ENCODE measurements around the gene DGKB. TPM values are rescaled to one million over a fixed set of nuclear protein-coding genes. Genes with fewer than 3 reads are reported as not detected.

The DGKB gene
- total RNA-seq, 1 donor from 2014 or later = not detected

GRCh38 chr7:14125998-14126397 lies 776.6 kb downstream of the DGKB start:
- no peaks in the 10 kb centered on the region for H3K9me3 ChIP-seq
- no peak overlapping the region for H3K27ac ChIP-seq
- ATAC-seq (no peak), DNase-seq (no peak)
- no peaks in the 10 kb centered on the region for H3K27me3 ChIP-seq
- H3K36me3 ChIP-seq = no peaks in the 10 kb centered on the region
- intact Hi-C loops (cut with DNase I) = no loop called here
- TF ChIP-seq CTCF (IDR thresholded peaks at IDR 0.05) = no peak
- H3K4me1 ChIP-seq = no peaks in the 10 kb centered on the region
- H3K4me3 ChIP-seq = no peak overlapping the region

- TF ChIP-seq CTCF (IDR thresholded peaks at IDR 0.05) = no peak
- Histone ChIP-seq H3K27ac (no peak overlapping the region), H3K36me3 (no peaks in the 10 kb centered on the region), H3K4me3 (no peak overlapping the region), H3K27me3 (no peaks in the 10 kb centered on the region), H3K4me1 (no peaks in the 10 kb centered on the region), H3K9me3 (no peaks in the 10 kb centered on the region)
- intact Hi-C loops (cut with DNase I) = no loop called here
- ATAC-seq (no peak), DNase-seq (no peak)
Measured at GRCh38 chr7:14124716-14125115, 777.8 kb downstream of the DGKB start.

GRCh38 chr7:14123923-14124322 lies 778.6 kb downstream of the DGKB start:
- Histone ChIP-seq H3K27me3 (no peaks in the 10 kb centered on the region), H3K27ac (no peak overlapping the region), H3K4me1 (no peaks in the 10 kb centered on the region), H3K9me3 (no peaks in the 10 kb centered on the region), H3K4me3 (no peak overlapping the region), H3K36me3 (no peaks in the 10 kb centered on the region)
- DNase-seq (no peak), ATAC-seq (no peak)
- TF ChIP-seq CTCF (IDR thresholded peaks at IDR 0.05) = no peak
- intact Hi-C loops (cut with DNase I) = no loop called here

DNA sequence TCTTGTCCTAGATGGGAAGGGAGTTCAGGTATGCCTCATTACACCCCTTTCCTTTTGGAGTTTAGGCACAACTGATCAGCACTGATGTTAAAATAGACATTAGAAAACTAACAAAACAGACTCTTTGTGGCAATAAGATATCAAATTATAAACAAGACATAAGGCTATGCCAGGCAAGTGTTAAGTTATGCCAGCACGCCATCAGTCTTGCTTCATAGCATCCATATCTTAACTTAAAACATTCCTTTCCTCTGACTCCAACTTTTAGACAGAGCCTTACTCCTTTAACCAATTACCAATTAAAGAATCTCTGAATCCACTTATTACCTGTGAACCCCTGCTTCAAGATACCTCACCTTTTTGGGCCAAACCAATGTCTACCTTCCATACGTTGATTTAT lies 786.9 kb downstream of the DGKB start:
- intact Hi-C loops (cut with DNase I) = no loop called here
- Histone ChIP-seq H3K9me3 (no peaks in the 10 kb centered on the region), H3K27ac (no peak overlapping the region), H3K4me1 (no peaks in the 10 kb centered on the region), H3K4me3 (no peak overlapping the region), H3K27me3 (no peaks in the 10 kb centered on the region), H3K36me3 (no peaks in the 10 kb centered on the region)
- no peak for TF ChIP-seq CTCF (IDR thresholded peaks at IDR 0.05)
- ATAC-seq = no peak
- no peak for DNase-seq

- H3K27me3 ChIP-seq = no peaks in the 10 kb centered on the region
- DNase-seq (no peak), ATAC-seq (no peak)
- no peaks in the 10 kb centered on the region for H3K4me1 ChIP-seq
- no peak overlapping the region for H3K4me3 ChIP-seq
- intact Hi-C loops (cut with DNase I) = no loop called here
- no peak for TF ChIP-seq CTCF (IDR thresholded peaks at IDR 0.05)
- no peaks in the 10 kb centered on the region for H3K36me3 ChIP-seq
- no peaks in the 10 kb centered on the region for H3K9me3 ChIP-seq
- H3K27ac ChIP-seq = no peak overlapping the region
Measured at GRCh38 chr7:14104861-14105260, 797.7 kb downstream of the DGKB start.

GRCh38 chr7:14096159-14096558 lies 806.4 kb downstream of the DGKB start:
- H3K9me3 ChIP-seq = no peaks in the 10 kb centered on the region
- no peaks in the 10 kb centered on the region for H3K4me1 ChIP-seq
- ATAC-seq = no peak
- DNase-seq = no peak
- no peak for TF ChIP-seq CTCF (IDR thresholded peaks at IDR 0.05)
- H3K27ac ChIP-seq = no peak overlapping the region
- H3K27me3 ChIP-seq = no peaks in the 10 kb centered on the region
- intact Hi-C loops (cut with DNase I) = no loop called here
- H3K4me3 ChIP-seq = no peak overlapping the region
- no peaks in the 10 kb centered on the region for H3K36me3 ChIP-seq

All from upper lobe of right lung (tissue), 1 donor.